GM18507 (cell line): ENCODE data around the gene TIMM44.
A peak's percentile ranks its signal among the peaks of the same experiment; 100 is the strongest.
"Not testable (repeated sequence)": the region's sequence is repeated elsewhere in the genome, so short reads cannot be mapped to it uniquely, and the experiment has no call there.

ENCODE experiments used
- DNase-seq: peaks from one replicate; pipeline ENCODE4 v3.0.0; 2011; ENCODE audit warnings: low read depth; ENCODE audit not compliant: insufficient read length; ENCODE audit errors: extremely low spot score
- FAIRE-seq: peaks from 2 replicates; lab custom pipeline; 2011; peaks lifted over from hg19 to GRCh38; lab: Jason Lieb, UNC

TIMM44 gene

DNA sequence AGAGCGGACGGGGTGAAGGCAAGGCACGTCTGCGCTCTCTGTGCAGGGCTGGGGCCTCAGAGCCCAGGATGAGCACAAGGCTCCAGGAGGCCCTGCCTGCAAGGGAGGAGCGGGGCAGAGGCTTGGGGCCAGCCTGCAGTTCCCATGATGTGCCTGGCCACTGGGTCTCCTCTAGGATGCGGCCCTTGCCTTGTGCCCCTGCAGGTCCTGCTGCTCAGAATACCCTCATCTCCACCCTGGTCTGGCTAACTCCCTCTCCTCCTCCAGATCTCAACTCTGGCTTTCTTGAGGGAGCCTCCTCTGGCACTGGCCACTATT, 34.2 kb upstream of the TIMM44 start:
- FAIRE-seq (no peak), DNase-seq (no peak)

DNA sequence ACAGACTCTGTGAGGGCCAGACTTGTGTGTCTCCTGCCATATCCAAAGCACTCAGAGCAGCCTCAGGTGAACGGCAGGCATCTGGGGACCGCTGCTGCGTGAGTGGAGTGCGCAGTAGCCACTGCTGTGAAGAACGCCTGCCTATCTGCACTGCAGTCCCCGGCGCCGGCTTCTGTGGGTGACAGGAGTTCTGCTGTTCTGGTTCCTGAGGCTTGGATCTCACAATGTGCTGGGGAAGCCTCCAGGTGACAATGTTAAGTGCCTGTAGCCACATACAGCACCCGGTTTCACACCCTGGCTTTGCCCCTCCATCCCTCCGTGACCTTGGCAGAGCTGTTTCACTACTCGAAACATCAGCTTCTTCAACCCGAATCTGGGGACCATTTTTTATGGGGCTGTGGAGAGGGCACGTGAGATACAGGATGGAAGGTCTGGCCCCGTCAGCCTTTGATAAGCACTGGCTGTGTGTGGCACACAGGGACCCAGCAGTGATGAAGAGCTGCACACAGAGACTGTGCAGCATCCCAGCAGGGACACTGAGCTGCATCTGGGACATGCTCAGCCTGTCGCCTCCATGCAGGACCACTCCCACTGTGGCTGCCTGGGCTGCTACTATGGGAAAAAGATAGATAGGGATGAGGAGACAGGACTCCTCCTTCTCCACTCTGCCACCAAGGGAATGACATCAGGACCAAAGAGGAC, 33.7 kb upstream of the TIMM44 start:
- FAIRE-seq (no peak), DNase-seq (no peak)

DNA sequence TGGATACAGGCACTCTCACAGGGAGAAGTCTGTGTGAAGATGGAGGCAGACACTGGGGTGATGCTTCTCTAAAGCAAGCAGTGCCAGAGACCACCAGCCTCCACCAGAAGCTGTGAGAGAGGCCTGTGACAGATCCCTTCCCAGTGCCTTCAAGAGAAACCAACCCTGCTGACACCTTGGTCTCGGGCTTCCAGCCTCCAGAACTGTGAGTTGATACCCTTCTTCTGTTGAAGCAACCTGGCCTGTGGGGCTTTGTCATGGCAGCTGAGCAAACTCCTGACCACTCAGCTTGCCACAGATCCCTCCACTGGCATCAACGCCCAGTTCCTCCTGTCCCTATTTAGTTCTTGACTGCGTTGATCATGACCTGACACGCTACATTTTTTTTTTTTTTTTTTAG, 33.0 kb upstream of the TIMM44 start:
- DNase-seq (no peak), FAIRE-seq (no peak)

DNA sequence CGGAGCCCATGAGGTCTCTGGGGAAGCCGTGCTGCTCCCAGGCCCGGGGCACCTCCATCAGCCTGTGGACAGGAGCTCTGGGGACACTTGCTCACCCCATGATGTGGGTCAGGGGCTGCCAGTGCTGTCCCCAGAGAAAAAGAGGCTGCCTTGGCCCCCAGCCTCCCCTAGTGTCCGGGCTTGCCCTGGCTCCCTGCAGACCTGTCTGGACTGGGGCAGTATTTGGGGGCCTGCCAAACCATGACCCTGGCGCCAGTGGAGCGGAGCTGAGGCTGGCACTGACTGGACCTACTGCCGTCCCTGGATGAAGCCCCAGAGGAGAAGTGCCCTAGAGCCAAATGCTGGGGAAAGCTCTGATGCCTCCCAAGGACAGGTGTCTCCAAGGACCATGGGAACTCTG, 31.6 kb upstream of the TIMM44 start:
- no peak for DNase-seq
- no peak for FAIRE-seq

DNA sequence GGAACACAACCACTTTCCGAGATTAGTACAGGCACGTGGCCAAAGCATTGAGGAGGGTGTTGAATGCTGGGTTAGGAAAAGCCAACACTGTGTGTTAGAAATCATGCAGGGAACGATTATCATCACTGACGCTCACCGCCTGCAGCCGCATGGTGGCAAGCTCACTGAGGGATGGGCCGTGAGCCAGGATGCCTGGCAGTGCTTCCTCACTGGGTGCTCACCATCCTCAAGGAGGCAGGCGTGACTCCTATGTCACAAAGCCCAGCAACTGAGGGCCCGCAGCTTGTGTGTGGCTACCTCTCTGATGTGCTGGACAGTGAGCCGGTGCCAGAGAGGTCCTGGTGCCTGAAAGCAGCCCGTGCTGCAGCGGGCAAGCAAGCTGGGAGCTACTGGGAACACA, 30.4 kb upstream of the TIMM44 start:
- DNase-seq: no peak
- FAIRE-seq: no peak

DNA sequence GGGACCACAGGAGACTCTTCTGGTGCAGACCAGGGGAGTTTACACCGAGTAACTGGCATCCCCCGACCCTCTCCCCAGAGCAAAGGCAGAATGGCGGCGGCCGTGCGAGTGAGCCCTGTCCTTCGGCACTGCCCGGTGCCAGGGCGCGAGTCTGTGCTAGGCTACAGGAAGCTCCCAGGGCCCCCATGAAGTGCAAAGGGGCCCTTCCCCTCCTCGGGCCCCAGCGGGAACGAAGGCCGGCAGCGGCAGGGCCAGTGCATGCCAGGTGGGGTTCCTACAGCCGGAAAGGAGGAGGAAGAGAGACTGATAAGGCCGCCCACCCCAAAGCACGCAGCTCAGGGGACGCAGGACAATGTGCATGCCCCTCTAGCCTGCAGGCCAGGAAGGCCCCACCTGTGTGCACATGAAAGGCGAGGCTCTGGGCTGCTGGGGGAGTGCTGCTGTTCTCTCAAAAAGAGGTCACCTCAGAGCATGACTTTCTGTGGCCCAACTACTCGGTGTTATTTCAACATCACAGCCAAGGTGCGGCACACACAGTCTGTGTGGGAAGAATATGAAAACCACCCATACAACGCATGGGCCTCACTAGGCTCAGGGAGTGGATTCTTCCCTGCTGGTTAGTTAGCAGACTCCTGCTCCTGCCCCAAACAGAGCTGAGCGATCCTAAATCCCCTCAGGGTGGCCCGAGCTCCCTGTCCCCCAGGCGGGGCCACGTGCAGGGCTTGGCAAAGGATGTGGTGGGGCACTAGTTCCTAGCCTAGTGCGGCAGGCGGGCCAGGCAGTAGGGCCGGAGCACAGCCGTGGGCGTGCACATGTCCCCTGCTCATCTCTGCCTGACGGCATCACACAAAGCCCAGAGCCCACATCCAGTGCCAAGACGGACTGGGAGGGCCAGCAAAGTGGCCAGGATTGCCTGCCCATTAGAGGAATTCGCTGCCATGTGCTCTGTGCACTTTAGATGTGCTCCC, 28.4 kb upstream of the TIMM44 start:
- no peak for FAIRE-seq
- DNase-seq: no peak

DNA sequence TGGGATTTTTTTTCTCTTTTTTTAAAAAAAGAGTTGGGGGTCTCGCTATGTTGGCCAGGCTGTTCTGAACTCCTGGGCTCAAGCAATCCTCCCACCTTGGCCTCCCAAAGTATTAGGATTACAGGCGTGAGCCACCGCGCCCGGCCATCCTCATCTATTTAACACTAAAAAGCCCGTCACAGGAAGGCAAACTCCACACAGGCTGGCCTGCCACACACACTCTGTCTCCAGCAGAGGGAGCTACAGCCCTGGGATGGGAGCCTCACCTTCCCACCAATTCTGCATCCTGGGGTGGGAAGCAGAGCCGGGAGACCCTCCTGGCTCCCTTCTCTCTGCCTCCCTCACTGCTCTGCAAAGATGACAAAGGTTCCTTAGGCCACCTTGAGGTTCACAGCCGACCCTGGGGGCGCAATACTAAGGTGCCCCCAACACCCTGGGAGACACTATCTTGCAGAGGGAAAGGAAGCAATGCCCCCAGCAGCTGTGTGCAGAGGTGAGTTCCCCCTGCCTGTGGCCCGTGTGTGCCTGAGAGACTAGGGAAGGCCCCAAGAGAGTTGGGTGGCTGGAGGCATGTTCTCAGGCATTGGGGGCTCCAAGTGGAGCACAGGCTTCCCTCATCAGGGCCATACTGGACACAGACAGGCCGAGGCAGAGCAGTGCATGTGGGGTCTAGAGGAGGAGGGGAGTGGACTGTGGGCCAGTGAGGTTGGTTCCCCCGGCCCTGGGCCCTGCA, 27.4 kb upstream of the TIMM44 start:
- DNase-seq (no peak), FAIRE-seq (peak; percentile 70)

DNA sequence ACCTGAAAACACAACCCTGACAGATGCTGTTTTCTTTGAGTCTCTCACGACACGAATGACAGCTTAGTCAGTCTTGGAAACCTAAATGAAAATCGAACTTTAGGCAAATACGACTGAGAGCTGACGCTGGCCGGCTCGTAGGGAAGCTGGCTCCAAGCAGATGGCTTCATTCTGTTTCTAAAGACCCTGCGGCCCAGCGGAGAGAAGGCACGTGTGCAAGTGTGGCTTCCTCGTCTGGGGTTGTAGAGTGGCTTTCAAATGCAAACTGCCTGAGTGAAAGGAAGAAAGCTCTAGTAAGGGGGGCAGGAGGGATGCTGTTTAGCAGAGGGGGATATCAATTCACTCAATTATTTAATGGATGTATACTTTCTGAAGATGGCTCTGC, 26.1 kb upstream of the TIMM44 start:
- no peak for FAIRE-seq
- no peak for DNase-seq

DNA sequence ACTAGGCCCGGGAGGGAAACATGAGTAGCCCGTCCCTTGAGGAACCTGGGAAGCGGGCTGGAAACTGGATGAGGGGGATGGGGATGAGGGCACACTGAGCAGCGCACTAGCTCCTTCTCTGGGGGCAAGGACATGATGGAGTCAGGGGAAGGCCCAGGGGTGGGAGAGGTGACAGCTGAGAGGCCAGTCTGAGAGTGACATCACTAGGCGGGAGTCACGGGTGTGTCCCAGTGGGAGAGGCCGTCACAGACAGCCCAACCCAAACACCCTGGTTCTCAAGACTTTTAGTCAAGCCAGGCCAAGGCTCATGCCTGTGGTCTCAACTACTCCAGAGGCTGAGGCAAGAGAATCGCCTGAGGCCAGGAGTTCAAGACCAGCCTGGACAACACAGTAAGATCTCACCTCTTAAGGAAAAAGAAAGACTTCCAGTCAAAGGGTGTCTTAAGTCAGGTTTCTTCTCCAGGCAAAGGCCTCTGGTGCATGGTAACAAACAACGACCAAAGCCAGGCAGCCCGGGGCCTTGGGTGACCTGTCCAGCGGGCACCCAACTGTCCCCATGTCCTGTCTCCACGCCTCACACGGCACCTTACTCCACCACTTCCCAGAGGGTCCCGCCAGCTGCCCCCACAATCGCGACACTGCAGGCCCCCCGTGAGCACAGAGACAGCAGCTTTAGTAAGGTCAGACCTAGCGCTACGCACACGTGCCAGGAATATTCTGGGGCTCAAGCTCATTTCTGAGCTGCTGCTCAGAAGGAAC, 25.5 kb upstream of the TIMM44 start:
- FAIRE-seq (no peak), DNase-seq (no peak)

DNA sequence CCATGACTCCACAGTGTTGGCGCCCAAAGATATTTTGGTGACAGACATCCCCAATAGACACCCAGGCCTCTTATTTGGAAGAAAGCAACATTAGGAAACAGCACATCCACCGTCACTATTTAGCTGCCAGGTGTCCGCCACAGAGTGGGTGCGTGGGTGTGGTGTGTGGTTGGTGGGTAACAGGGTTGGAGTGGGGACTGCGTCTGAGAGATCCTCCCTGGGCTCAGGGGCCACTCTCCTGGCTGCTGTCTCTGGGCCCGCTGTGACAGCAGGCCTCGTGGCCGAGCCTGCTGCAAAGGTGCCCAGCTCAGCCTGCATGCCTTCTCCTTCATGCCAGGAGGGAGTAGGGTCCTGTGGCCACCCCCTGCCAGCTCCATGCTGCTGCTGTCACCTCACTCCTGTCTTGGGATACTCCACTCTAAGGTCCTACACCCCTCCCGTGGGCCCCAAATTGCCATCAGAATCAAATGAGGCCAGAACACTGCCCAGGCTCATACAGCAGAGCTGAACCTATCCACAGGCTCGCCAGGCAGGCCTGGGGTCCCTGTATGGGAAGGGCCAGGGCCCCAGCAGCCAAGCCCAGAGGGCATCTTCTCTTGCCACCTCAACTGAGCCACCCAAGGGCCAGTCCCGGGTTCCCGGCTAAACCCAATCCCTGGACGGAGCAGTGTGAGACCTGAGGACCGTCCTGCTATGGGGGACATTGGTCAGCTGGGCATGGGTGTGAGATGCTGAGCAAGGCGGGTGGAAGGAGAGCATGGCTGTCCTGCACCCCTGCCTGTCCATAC, 24.7 kb upstream of the TIMM44 start:
- FAIRE-seq: no peak
- no peak for DNase-seq

DNA sequence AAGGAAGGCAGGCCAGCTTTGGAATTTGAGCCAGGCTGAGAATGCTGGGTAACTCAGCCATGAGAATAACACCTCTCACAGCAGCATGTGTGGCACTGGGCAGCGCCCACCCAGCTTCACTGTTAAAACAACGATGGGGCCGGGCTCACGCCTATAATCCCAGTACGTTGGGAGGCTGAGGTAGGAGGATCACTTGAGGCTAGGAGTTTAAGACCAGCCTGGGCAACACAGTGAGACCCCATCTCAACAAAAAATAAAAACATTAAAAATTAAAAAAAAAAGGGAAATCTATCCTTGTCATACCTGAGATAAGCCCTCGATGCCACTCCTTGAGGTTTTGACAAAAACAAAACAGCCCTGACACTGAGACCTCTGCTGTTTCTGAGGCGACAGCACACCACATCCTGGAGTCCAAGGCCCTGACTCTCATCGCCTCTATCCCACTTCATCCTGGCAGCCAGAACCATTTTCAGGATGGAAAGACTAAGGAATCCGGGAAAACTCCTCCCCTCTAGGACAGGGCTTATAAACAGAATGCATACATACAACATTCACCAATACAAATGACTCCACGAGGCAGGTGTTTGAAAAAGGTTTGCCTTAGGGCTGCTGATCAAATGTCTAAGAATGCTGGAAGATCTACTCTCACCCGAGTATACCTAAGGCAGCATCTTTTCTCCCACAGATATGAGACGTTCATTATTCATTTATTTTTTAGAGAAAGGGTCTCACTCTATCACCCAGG, 22.6 kb upstream of the TIMM44 start:
- no peak for FAIRE-seq
- DNase-seq: no peak

DNA sequence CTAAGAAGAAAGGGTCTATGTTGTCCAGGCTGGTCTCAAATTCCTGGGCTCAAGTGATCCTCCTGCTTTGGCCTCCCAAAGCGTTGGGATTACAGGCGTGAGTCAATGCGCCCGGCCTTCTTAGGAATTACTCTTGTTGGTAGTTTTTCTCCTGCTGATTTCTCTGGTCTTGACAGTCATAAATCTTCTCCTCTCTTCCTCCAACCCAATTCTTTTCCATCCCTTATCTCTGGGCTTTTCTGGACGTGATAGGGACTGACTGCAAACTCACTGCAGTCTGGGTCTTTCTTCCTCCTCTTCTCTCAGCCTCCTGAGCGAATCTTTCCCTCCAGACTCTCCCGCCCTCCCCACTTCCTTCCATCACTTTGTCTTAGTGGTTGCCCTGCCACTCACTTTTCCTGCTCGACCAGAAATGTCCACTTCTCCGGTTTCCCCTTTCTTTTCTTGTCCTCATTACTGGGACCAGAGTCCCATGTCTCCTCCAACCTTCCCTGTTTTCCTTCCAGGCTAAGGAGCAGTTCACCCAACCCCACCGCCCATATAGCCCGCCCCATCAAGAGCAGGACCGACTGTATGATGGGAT, 21.9 kb upstream of the TIMM44 start:
- no peak for FAIRE-seq

DNA sequence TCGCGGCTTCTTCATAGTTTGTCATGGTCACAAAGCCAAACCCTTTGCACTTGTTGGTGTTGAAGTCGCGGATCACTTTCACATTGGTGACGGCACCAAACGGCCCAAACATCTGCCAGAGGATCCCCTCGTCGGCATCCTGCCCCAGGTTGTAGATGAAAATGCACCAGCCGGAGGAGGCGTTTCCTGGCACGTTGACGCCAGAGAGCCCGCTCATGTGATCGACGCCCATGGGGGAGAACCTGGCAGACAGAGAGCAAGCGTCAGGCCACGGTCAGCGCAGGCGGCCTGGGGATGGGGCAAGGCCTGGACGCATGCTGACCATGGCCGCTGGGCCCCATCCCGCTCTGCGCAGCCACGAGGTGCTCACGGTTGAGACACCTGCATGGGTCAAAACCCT, 20.1 kb upstream of the TIMM44 start:
- FAIRE-seq (no peak), DNase-seq (no peak)

More for the DNA sequence above, 21.9 kb upstream of the TIMM44 start:
- no peak for DNase-seq

DNA sequence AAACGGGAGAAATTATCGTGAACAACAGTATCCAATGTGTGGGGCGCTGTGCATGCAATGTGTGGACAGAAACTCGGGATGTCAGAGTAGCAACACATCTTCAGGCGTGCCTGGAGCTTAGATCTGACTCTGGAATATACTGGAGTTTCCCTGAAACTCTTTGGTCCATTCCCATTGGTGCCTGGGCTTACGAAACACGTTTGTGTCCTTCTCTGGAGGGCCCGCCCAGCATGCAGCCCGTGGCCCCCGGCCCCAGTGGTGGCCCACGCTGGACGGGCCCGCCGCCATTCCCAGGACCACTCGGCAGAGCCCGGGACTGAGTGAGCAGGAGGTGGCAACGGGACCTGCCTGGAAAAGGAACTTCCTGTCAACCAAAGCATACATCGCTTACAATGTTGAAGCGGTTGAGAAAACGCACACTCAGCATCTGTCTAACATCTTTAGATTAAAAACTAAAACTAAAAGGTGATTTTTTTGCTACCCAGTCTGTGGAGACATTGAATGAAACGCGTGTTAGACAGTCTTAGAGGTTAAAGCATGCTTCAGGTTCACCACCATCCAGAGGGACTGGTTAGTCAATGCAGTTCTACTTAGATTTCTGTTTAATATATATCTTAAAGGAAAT, 19.3 kb upstream of the TIMM44 start:
- no peak for FAIRE-seq
- DNase-seq: no peak

DNA sequence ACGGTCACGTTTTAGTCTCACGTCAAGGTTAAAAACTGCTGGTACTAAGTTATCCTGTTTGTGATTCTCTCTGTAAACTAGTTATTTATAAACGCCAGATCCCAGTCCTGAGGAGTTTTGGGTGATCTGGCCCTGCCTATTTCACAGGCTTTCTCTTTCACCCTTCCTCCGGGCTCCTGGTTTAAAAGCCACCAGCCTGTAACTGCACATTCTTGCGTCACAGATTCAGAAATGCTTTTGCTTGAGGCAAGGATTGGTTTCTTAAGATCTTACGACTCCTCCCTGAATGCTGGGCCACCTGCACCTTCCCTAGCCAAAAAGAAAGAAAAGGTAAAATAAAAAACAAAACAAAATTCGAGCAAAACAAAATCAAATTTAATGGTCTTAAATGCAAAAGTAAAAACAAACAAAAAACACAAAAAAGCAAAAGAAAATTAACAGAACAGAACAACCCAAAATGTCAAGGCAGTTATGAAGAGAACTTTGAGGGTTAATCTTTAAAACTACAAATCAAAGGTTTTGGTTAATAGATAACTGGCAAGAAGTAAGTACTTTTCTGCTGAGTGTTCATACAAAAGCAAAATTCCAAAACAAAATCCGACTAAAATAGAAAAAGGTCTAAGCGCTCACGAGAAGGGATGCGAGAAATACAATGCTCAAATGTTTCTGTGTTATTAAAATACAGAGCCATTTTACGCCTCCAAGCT, 18.6 kb upstream of the TIMM44 start:
- no peak for FAIRE-seq
- no peak for DNase-seq

DNA sequence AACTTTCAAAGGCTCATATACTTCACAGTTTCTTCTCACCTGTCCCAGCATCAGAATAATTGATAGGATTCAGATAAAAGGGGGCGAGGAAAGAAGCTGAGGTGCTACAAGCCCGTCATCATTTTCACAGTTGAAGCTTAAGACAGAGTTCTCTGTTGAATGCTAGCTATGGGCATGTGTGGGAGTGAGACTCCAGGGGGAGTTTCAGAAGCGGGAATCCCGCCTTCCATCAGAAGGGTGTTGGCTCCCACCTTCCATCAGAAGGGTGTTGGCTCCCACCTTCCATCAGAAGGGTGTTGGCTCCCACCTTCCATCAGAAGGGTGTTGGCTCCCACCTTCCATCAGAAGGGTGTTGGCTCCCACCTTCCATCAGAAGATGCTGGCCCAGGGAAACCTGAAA, 17.6 kb upstream of the TIMM44 start:
- DNase-seq, FAIRE-seq: not testable (repeated sequence)

DNA sequence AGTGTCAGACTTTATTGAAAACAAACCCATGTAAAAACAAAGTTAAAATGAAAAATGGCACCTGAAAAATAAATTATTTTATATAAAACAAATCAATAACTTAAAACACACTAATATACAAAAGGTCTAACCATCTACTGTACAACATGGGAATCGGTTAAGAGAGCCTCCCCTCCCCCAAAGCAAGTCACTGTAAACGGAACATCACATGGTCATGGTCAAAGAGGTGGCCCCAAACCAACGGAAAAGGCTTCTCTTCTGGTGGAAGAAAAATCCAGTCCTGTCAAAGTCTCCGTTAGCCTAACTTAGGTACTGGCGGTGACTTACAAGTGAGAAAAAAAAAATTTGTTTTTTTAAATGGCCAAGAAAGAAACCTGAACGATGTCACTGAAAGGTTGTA, 15.7 kb upstream of the TIMM44 start:
- no peak for FAIRE-seq
- no peak for DNase-seq
